ENCODE measurements around the gene TVP23C. TPM values are rescaled to one million over a fixed set of nuclear protein-coding genes. Genes with fewer than 3 reads are reported as not detected.

The TVP23C gene
- total and polyA plus RNA-seq, 2 experiments from 2014 or later = 10.4 to 31.7 TPM

- Histone ChIP-seq H3K27me3 (ENCODE audit: insufficient read depth) (no peaks in the 10 kb centered on the region), H2AFZ (no peak overlapping the region), H3K4me2 (no peak overlapping the region), H3K27ac (ENCODE audit: low read depth) (no peak overlapping the region), H3K4me3 (no peak overlapping the region), H3K4me1 (ENCODE audit: insufficient read depth) (no peaks in the 10 kb centered on the region), H3K9me2 (ENCODE audit: insufficient read depth) (no peaks in the 10 kb centered on the region), H3K36me3 (ENCODE audit: insufficient read depth) (peaks cover 4% of the 10 kb centered on the region; the same call in 1 of the 2 replicates), H4K20me1 (replicated peaks; ENCODE audit: insufficient read depth) (peaks cover 5% of the 10 kb centered on the region; the same call in 1 of the 2 replicates), H3K79me2 (replicated peaks; ENCODE audit: insufficient read depth) (no peaks in the 10 kb centered on the region), H3F3A (replicated peaks; ENCODE audit: low read depth) (no peaks in the 10 kb centered on the region)
- TF ChIP-seq EZH2 (IDR thresholded peaks at IDR 0.05; ENCODE audit: low read depth, unreplicated experiment) (no peak), ZNF114 (CRISPR knock-in tag; IDR thresholded peaks at IDR 0.05) (no peak), ZNF462 (CRISPR knock-in tag; IDR thresholded peaks at IDR 0.05) (no peak), JUNB (IDR thresholded peaks at IDR 0.05; ENCODE audit: unreplicated experiment) (no peak), CTCF (conservative IDR thresholded peaks at IDR 0.05; ENCODE audit: low read depth in 2 of 2) (no peak), POLR2AphosphoS5 (IDR thresholded peaks at IDR 0.05; ENCODE audit: low read depth) (no peak), ETS1 (IDR thresholded peaks at IDR 0.05) (no peak), EZH2phosphoT487 (IDR thresholded peaks at IDR 0.05; ENCODE audit: unreplicated experiment) (no peak), STAT1 (IDR thresholded peaks at IDR 0.05; ENCODE audit: unreplicated experiment) (no peak), CREB1 (CRISPR knock-in tag; IDR thresholded peaks at IDR 0.05; ENCODE audit: low read depth) (no peak), NANOG (IDR thresholded peaks at IDR 0.05; ENCODE audit: borderline replicate concordance) (no peak), REST (IDR thresholded peaks at IDR 0.05; ENCODE audit: unreplicated experiment) (no peak), ZNF331 (CRISPR knock-in tag; IDR thresholded peaks at IDR 0.05; ENCODE audit: low read depth) (no peak)
- Mint-ChIP-seq H3K4me3 (no peak overlapping the region), H3K27me3 (ENCODE audit: insufficient read depth, low read depth, poor library complexity) (peaks cover 7% of the 10 kb centered on the region), H3K36me3 (ENCODE audit: low read depth) (peaks cover 50% of the 10 kb centered on the region), H3K4me1 (no peaks in the 10 kb centered on the region; the same call in 2 of the 3 replicates), H3K9me3 (peaks cover 2% of the 10 kb centered on the region; the same call in 2 of the 3 replicates), H3K27ac (no peak overlapping the region)
- ATAC-seq (no peak), DNase-seq (ENCODE audit: low spot score) (no peak)
Observed at GRCh38 chr17:15511142-15511541, 52.1 kb downstream of the TVP23C start.
